HG03378 (cell line): ENCODE measurements around the gene HOXA4.

Source experiments
- ATAC-seq: cut with Tn5 transposase; IDR thresholded peaks from one replicate; pipeline ENCODE4 v1.9.1; 2021; ENCODE audit warnings: mild to moderate bottlenecking, moderate library complexity; ENCODE audit not compliant: unreplicated experiment

Gene HOXA4

GRCh38 chr7:27147199-27148030 is 16.9 kb upstream of the HOXA4 start, which contains the start of gene HOXA6:
Gene HOXA6 (minus strand): TSS chr7:27147774. CDS start chr7:27147749, 25 bp downstream.
- no peak for ATAC-seq

GRCh38 chr7:27146491-27147198 is 16.1 kb upstream of the HOXA4 start:
- no peak for ATAC-seq

DNA sequence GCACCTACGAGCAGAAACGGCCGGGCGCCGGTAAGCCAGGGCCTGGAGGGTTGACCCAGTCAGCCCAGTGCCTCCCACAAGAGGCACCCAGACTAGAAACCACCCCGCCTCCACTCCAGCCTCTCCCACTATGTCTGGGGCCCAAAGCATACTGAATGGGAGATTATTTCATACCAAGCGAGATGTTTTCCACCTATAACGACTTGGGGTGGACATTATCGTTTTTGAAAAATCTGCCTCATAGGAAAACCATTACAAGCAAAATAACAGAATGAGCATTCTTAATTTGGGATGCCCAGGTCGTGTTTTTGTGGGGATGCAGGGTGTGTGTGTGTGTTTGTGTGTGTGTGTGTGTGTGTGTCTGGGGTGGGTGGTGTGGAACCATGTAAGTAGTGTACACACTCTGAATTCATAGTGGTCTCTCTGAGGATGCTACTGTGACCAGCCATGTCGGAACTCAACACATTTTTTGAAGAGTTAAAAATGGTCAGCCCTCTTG is 15.4 kb upstream of the HOXA4 start:
- no peak for ATAC-seq

DNA sequence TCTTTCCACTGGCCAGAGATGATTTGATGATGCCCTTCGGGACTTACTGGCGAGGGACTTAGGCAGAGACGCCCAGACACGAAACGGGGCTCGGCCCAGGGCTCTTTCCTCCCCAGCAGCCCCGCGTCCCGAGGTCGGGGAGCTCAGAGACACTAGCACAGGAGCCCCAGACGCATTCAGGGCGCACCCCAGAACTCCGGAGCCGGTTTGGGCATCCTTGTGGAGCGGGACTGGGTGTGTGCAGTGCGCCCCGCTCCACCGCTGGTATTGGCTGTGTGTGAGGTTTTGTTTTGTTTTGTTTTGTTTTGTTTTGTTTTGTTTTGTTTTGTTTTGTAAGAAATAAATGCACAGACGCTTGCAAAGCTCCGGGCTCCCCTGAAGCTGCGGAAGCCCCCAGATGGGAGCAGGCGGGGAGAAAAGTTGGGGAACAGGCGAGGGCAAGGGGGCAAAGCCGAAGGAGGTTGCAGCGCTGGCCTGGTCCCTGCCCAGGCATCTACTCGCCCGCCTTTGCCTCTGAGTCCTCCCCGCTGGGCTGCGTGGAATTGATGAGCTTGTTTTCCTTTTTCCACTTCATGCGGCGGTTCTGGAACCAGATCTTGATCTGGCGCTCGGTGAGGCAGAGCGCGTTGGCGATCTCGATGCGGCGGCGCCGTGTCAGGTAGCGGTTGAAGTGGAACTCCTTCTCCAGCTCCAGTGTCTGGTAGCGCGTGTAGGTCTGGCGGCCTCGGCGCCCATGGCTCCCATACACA is 14.8 kb upstream of the HOXA4 start:
- ATAC-seq = no peak

GRCh38 chr7:27144781-27145164 is 14.2 kb upstream of the HOXA4 start:
- no peak for ATAC-seq

DNA sequence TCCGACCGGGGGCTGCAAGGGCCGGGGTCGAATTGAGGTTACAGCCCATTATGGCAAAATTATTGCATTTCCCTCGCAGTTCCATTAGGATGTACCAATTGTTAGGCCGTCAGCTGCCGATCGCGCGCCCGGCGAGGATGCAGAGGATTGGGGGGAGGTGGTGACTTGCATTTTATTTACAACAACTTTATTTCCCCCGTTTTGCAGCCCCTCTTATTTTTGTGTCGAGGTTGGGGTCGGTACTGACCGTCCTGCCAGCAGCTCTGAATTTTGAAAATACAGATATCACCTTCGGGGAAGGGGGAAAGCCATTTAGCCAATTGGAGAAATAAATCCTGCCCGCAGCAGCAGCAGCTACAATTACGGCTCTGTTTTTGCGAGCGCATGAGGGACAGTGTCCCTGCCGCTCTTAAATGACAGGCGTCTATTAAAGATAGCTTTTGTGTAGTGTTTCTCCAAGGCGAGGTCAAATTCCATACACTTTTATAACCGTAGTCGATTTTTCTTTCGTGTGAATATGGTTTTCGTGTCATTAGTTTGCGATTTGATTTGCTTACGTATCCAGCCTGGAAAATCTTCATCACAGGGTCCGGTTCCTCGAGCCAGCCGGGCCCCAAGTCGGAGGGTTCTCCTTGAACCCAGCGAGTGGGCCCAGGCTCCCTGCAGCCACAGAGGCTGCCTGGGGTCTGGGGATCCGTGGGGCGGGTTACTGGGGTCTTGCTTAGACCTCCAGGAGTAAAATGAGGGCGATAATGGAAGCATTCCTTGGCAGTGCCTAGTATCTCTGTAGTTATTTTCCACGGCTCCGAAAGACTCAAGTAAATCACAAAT is 13.6 kb upstream of the HOXA4 start:
- ATAC-seq = no peak

DNA sequence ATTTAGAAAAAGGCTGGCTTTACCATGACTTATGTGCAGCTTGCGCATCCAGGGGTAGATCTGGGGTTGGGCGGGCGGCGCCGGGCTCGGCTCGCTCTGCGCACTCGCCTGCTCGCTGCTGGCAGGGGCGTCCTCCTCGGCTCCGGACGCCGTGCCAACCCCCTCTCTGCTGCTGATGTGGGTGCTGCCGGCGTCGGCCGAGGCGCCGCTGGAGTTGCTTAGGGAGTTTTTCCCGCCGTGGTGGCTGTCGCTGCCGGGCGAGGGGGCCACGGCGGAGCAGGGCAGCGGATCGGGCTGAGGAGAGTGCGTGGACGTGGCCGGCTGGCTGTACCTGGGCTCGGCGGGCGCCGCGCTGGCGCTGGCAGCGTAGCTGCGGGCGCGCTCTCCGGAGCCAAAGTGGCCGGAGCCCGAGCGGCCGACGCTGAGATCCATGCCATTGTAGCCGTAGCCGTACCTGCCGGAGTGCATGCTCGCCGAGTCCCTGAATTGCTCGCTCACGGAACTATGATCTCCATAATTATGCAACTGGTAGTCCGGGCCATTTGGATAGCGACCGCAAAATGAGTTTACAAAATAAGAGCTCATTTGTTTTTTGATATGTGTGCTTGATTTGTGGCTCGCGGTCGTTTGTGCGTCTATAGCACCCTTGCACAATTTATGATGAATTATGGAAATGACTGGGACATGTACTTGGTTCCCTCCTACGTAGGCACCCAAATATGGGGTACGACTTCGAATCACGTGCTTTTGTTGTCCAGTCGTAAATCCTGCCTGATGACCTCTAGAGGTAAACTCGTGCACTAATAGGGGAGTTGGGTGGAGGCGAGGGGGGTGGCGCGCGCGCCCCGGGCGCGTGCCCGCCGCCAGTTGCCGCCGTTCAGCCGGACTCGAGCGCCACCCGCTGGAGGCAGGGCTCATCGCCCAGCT is 12.7 kb upstream of the HOXA4 start, which contains the start of gene HOXA5:
TSS of gene HOXA5 (minus strand) at position 659 of the 927 bp plus-strand sequence. CDS start at position 585, 74 bp downstream.
- no peak for ATAC-seq

GRCh38 chr7:27142580-27143022 is 12.0 kb upstream of the HOXA4 start:
- no peak for ATAC-seq

- no peak for ATAC-seq
Observed at GRCh38 chr7:27141923-27142579, 11.5 kb upstream of the HOXA4 start.

DNA sequence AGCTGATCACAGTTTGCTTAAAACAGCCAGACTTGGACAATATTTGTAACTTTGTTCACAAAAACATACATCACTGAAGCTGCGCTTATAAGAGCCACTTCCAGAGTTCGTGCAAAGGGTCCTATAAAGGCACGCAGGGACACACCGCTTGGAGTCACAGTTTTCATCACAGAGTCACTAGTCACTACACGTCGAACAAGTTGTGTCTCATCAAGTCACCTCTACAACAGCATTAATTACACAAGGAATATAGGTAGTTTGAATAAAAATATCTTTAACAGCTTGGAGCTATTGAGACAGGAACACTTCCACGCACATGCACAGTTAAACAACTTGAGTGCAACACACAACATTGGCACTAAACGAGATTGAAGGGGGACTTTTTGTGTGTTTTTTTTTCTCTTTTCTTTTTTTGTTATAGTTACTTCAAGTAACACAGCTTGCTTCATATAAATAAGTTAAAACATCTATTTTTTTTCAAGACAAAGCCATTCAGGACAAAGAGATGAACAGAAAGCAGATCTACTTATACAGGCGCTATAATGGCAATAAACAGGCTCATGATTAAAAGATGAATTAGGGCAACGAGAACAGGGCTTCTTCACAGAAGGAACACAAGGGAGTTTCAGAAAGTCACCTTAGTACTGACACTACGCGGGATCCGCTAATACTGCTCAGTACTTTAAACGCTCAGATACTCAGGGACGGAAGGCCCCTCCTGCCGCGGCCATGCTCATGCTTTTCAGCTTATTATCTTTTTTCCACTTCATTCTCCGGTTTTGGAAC is 10.8 kb upstream of the HOXA4 start:
- no peak for ATAC-seq

GRCh38 chr7:27140126-27140857 is 9.7 kb upstream of the HOXA4 start:
- ATAC-seq = no peak

GRCh38 chr7:27139334-27140125 is 9.0 kb upstream of the HOXA4 start:
- ATAC-seq = no peak

DNA sequence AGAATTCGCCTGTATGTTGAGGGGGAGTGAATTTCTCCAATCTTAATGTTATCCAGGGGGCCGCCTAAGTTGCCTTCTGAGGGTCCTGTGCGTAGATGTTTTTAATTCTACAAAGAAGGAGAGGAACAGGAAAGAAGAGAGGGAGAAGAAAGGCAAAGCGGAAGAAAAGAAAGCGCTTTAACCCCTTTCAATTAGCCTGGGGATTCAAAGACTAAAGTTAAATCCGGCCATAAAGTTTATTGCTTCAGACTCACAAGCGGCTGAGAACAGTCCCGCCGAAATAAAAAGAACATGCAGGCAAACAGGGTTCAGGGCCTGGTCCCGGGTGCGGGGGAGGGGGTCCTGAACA is 8.4 kb upstream of the HOXA4 start:
- no peak for ATAC-seq

GRCh38 chr7:27138472-27138871 is 7.9 kb upstream of the HOXA4 start:
- no peak for ATAC-seq

- ATAC-seq = no peak
Observed at GRCh38 chr7:27137640-27138315, 7.2 kb upstream of the HOXA4 start.

DNA sequence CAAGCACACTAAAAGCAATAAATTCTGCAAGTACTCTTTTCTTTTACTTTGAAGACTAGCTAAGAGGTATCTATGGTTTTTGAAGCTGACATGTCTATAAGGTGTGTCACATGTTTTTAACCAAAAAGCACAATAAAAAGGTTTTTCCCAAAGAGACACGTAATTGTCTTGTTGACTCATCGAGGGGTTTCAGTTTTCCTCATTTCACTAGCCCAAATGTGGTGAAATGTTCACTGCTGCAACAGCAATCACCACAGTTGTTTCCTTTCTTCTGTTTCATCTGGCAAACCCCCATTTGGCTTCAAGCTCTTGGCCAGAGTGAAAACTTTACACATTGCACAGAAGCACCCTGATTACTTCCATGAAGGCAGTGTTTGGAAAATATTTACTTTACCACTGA is 3.8 kb upstream of the HOXA4 start:
- ATAC-seq = no peak
